DMS153 treated with DMSO at 0.1 percent for 48 hours (cell line): Measurements from ENCODE around the gene ARHGEF16.

Experiments
- DNase-seq: peaks from one replicate; lab custom pipeline; 2025; ENCODE audit not compliant: unreplicated experiment; lab: John Stamatoyannopoulos, UW

Gene ARHGEF16

GRCh38 chr1:3420218-3420951 is 34.1 kb upstream of the ARHGEF16 start:
- DNase-seq = no peak

- DNase-seq = no peak
These were observed 31.8 kb upstream of the ARHGEF16 start for GRCh38 chr1:3422638-3423037.

GRCh38 chr1:3423245-3423829 is 31.1 kb upstream of the ARHGEF16 start:
- DNase-seq = no peak

GRCh38 chr1:3423896-3424611 is 30.4 kb upstream of the ARHGEF16 start:
- no peak for DNase-seq

GRCh38 chr1:3425486-3426215 is 28.8 kb upstream of the ARHGEF16 start:
- DNase-seq = no peak

GRCh38 chr1:3426956-3427535 is 27.4 kb upstream of the ARHGEF16 start:
- DNase-seq = no peak

GRCh38 chr1:3427711-3428704 is 26.5 kb upstream of the ARHGEF16 start:
- DNase-seq = no peak

GRCh38 chr1:3428899-3429298 is 25.6 kb upstream of the ARHGEF16 start:
- no peak for DNase-seq

GRCh38 chr1:3429320-3429719 is 25.1 kb upstream of the ARHGEF16 start:
- DNase-seq = no peak

GRCh38 chr1:3429766-3430165 is 24.7 kb upstream of the ARHGEF16 start:
- no peak for DNase-seq

GRCh38 chr1:3430406-3430805 is 24.1 kb upstream of the ARHGEF16 start:
- no peak for DNase-seq

GRCh38 chr1:3430820-3431219 is 23.6 kb upstream of the ARHGEF16 start:
- DNase-seq = no peak

GRCh38 chr1:3431266-3431665 is 23.2 kb upstream of the ARHGEF16 start:
- no peak for DNase-seq

GRCh38 chr1:3431686-3432085 is 22.8 kb upstream of the ARHGEF16 start:
- no peak for DNase-seq

- no peak for DNase-seq
These were observed 22.2 kb upstream of the ARHGEF16 start for GRCh38 chr1:3432306-3432705.

GRCh38 chr1:3433076-3433475 is 21.4 kb upstream of the ARHGEF16 start:
- no peak for DNase-seq

GRCh38 chr1:3433596-3434320 is 20.7 kb upstream of the ARHGEF16 start:
- DNase-seq = no peak

GRCh38 chr1:3434406-3435110 is 19.9 kb upstream of the ARHGEF16 start:
- DNase-seq = no peak

- no peak for DNase-seq
These were observed 18.8 kb upstream of the ARHGEF16 start for GRCh38 chr1:3435666-3436065.
